DMS153 treated with DMSO at 0.1 percent for 48 hours (cell line): ENCODE results near the gene VEGFB.

Source experiments
- DNase-seq: peaks from one replicate; lab custom pipeline; 2025; ENCODE audit not compliant: unreplicated experiment; lab: John Stamatoyannopoulos, UW

The VEGFB gene

GRCh38 chr11:64233913-64234586 is at the start of gene VEGFB:
TSS of gene VEGFB (plus strand) at chr11:64234584. CDS start at chr11:64234834, 250 bp downstream.
- no peak for DNase-seq

- DNase-seq, result no peak
Measured at GRCh38 chr11:64185175-64185692, 49.1 kb upstream of the VEGFB start.

GRCh38 chr11:64185693-64186491 is 48.5 kb upstream of the VEGFB start, which contains the start of gene STIP1:
TSS of gene STIP1 (plus strand) at chr11:64186171. CDS start at chr11:64186262, 91 bp downstream.
- DNase-seq, result peak; percentile 97

- DNase-seq, result no peak
Measured at GRCh38 chr11:64186492-64187165, 47.8 kb upstream of the VEGFB start.

- DNase-seq, result no peak
Measured at GRCh38 chr11:64192434-64192833, 42.0 kb upstream of the VEGFB start.

- no peak for DNase-seq
Measured at GRCh38 chr11:64196626-64197025, 37.8 kb upstream of the VEGFB start.

GRCh38 chr11:64198511-64198910 is 35.9 kb upstream of the VEGFB start:
- DNase-seq, result no peak

- no peak for DNase-seq
Measured at GRCh38 chr11:64201543-64201942, 32.8 kb upstream of the VEGFB start.

- DNase-seq, result no peak
Measured at GRCh38 chr11:64202992-64203391, 31.4 kb upstream of the VEGFB start.

GRCh38 chr11:64203421-64204079 is 30.8 kb upstream of the VEGFB start:
- DNase-seq, result no peak

GRCh38 chr11:64204080-64204440 is 30.3 kb upstream of the VEGFB start:
- no peak for DNase-seq

- DNase-seq, result peak; percentile 56
Measured at GRCh38 chr11:64204464-64204989, 29.9 kb upstream of the VEGFB start.

- no peak for DNase-seq
Measured at GRCh38 chr11:64206457-64207255, 27.7 kb upstream of the VEGFB start, which contains the start of gene FERMT3. TSS of gene FERMT3 (plus strand) at chr11:64206721. CDS start at chr11:64207365, 644 bp downstream.

GRCh38 chr11:64207256-64208085 is 26.9 kb upstream of the VEGFB start:
- DNase-seq, result no peak

GRCh38 chr11:64208086-64208795 is 26.1 kb upstream of the VEGFB start:
- no peak for DNase-seq

GRCh38 chr11:64208796-64209562 is 25.4 kb upstream of the VEGFB start:
- DNase-seq, result no peak

- DNase-seq, result no peak
Measured at GRCh38 chr11:64209563-64209843, 24.9 kb upstream of the VEGFB start.
